A673 (cell line): Measurements from ENCODE around the gene FAM180B. TPM values are rescaled to one million over a fixed set of nuclear protein-coding genes. Genes with fewer than 3 reads are reported as not detected.

Experiments used
- BruUV-seq: library from RNA; stranded (reverse); fragments of 400-500 nt; replicated peaks from 2 replicates; lab custom pipeline; 2021; lab: Mats Ljungman, UMichigan
- CTCF ChIA-PET: fragments of 300-600 bp; sonication (Branson Sonifier 250); formaldehyde crosslinking; loops from one replicate; lab custom pipeline; 2022; ENCODE audit warnings: antibody characterized with exemption; lab: Charles Lee
- POLR2A ChIA-PET: fragments of 300-600 bp; sonication (Branson Sonifier 250); formaldehyde crosslinking; loops from one replicate; lab custom pipeline; 2022; ENCODE audit warnings: antibody characterized with exemption; ENCODE audit not compliant: low non-redundant PET; lab: Charles Lee
- DNase-seq: peaks from one replicate; pipeline ENCODE4 v3.0.0-alpha.2; 2015; ENCODE audit warnings: low spot score
- H3K27ac ChIP-seq: fragments of 200-600 bp; sonication (generic); 2 replicates; pipeline ENCODE4 v1.5.1; 2016; ENCODE audit warnings: mixed run types, low read depth, mild to moderate bottlenecking, mixed read lengths, antibody characterized with exemption, low read length; ENCODE audit not compliant: poor library complexity, severe bottlenecking
- H3K27me3 ChIP-seq: fragments of 200-600 bp; sonication (generic); replicated peaks from 2 replicates; pipeline ENCODE4 v1.6.1; 2017; ENCODE audit warnings: mixed run types, low read depth, mild to moderate bottlenecking, mixed read lengths, antibody characterized with exemption, low read length; ENCODE audit not compliant: insufficient read depth, poor library complexity
- H3K36me3 ChIP-seq: fragments of 200-600 bp; sonication (generic); 2 replicates; pipeline ENCODE4 v1.6.1; 2016; ENCODE audit warnings: mixed run types, mild to moderate bottlenecking, mixed read lengths, antibody characterized with exemption, low read length; ENCODE audit not compliant: insufficient read depth, poor library complexity, severe bottlenecking
- H3K4me1 ChIP-seq: fragments of 200-600 bp; sonication (generic); 2 replicates; pipeline ENCODE4 v1.6.1; 2017; ENCODE audit warnings: mixed run types, mild to moderate bottlenecking, mixed read lengths, antibody characterized with exemption, low read length; ENCODE audit not compliant: insufficient read depth, poor library complexity, severe bottlenecking
- H3K4me3 ChIP-seq: fragments of 200-600 bp; sonication (generic); 2 replicates; pipeline ENCODE4 v1.5.1; 2016; ENCODE audit warnings: low read depth, mixed run types, mild to moderate bottlenecking, mixed read lengths, low read length; ENCODE audit not compliant: poor library complexity, severe bottlenecking
- H3K9me3 ChIP-seq: fragments of 200-600 bp; sonication (generic); 2 replicates; pipeline ENCODE4 v1.6.1; 2016; ENCODE audit warnings: mixed run types, low read depth, mild to moderate bottlenecking, mixed read lengths, antibody characterized with exemption, low read length; ENCODE audit not compliant: poor library complexity, severe bottlenecking
- EZH2 ChIP-seq: fragments of 200-600 bp; sonication (generic); IDR thresholded peaks from 2 replicates; pipeline ENCODE4 v1.6.1; 2017; ENCODE audit warnings: borderline replicate concordance, low read depth, mild to moderate bottlenecking, mixed read lengths, antibody characterized with exemption, low read length; ENCODE audit not compliant: poor library complexity, severe bottlenecking
- intact Hi-C: fragments of 100-400 bp; cut with micrococcal nuclease; formaldehyde crosslinking; loops from one replicate; pipeline ENCODE4 v1.10.0; 2022; ENCODE audit not compliant: unreplicated experiment
- total RNA-seq: library from RNA; stranded (reverse); gene quantifications from 2 replicates; pipeline ENCODE4 v1.2.3, GENCODE V29; 2021
- TF ChIP-seq, protein P1 (sequence below): fragments of 300-800, 200-600 bp; sonication (generic); conservative IDR thresholded peaks from 2 replicates; pipeline ENCODE4 v1.5.1; 2017; ENCODE audit warnings: low read depth, mild to moderate bottlenecking, antibody characterized with exemption, low read length, moderate library complexity, mixed read lengths

Gene FAM180B
- total RNA-seq, 1 experiment from 2014 or later, result 0.62 TPM

DNA sequence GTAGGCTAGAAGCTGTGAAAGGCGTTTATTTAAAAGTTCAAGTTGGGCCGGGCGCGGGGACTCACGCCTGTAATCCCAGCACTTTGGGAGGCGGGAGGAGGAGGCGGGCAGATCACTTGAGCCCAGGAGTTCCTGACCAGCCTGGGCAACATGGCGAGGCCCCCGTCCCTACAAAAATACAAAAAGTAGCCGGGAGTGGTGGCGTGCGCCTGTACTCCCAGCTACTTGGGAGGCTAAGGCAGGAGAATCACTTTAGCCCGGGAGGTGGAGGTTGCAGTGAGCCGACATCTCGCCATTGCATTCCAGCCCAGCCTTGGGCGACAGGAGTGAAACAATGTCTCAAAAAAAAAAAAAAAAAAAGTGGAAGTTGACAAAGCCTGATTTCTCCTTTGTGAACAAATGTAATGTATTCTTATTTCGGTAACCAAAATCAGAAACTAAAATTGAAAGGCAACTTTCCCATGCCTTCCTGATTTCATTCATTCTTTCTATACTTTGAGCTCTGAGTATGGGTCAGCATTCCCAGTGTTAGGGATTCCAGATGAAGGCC is 20.3 kb upstream of the FAM180B start:
- peaks cover 10% of the 10 kb centered on the region for H3K4me1 ChIP-seq
- intact Hi-C loops, result loop anchor here (10.0 kb wide), 1 partner anchor 289 kb away; no protein-coding TSS in a partner anchor
- no peak for TF ChIP-seq EZH2
- TF ChIP-seq, protein P1, sequence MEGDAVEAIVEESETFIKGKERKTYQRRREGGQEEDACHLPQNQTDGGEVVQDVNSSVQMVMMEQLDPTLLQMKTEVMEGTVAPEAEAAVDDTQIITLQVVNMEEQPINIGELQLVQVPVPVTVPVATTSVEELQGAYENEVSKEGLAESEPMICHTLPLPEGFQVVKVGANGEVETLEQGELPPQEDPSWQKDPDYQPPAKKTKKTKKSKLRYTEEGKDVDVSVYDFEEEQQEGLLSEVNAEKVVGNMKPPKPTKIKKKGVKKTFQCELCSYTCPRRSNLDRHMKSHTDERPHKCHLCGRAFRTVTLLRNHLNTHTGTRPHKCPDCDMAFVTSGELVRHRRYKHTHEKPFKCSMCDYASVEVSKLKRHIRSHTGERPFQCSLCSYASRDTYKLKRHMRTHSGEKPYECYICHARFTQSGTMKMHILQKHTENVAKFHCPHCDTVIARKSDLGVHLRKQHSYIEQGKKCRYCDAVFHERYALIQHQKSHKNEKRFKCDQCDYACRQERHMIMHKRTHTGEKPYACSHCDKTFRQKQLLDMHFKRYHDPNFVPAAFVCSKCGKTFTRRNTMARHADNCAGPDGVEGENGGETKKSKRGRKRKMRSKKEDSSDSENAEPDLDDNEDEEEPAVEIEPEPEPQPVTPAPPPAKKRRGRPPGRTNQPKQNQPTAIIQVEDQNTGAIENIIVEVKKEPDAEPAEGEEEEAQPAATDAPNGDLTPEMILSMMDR, result no peak
- ChIA-PET POLR2A (interaction anchor here (0.6 kb wide), 1 partner anchor 99 kb away, joined by 3 read pairs; no protein-coding TSS in a partner anchor), CTCF (interaction anchor here (0.9 kb wide), 1 partner anchor 13 kb away, joined by 4 read pairs; no protein-coding TSS in a partner anchor)
- H3K4me3 ChIP-seq, result peak overlapping the region; percentile 73
- no peak for DNase-seq
- H3K36me3 ChIP-seq, result peaks cover 5% of the 10 kb centered on the region
- H3K27me3 ChIP-seq, result no peaks in the 10 kb centered on the region
- H3K9me3 ChIP-seq, result no peaks in the 10 kb centered on the region
- peak overlapping the region; percentile 90 for H3K27ac ChIP-seq
- no TSS peak for BruUV-seq

DNA sequence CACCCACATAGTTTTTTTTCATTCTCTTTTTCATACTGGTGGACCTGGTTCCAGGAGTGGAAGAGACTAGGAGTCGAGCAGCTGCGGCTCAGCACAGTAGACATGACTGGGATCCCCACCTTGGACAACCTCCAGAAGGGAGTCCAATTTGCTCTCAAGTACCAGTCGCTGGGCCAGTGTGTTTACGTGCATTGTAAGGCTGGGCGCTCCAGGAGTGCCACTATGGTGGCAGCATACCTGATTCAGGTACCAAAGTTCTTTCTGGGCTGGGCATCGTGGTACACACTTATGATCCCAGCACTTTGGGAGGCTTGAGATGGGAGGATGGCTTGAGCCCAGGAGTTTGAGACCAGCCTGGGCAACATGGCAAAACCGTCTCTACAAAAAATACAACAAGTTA is 16.8 kb upstream of the FAM180B start:
- no TSS peak for BruUV-seq
- Histone ChIP-seq H3K4me1 (peaks cover 6% of the 10 kb centered on the region), H3K27ac (no peak overlapping the region), H3K9me3 (no peaks in the 10 kb centered on the region), H3K4me3 (no peak overlapping the region), H3K27me3 (no peaks in the 10 kb centered on the region), H3K36me3 (peaks cover 38% of the 10 kb centered on the region)
- intact Hi-C loops, result loop anchor here (10.0 kb wide), 1 partner anchor 285 kb away; no protein-coding TSS in a partner anchor
- ChIA-PET POLR2A (no interaction called here), CTCF (no interaction called here)
- no peak for DNase-seq
- TF ChIP-seq, protein P1, result no peak
- TF ChIP-seq EZH2, result no peak

DNA sequence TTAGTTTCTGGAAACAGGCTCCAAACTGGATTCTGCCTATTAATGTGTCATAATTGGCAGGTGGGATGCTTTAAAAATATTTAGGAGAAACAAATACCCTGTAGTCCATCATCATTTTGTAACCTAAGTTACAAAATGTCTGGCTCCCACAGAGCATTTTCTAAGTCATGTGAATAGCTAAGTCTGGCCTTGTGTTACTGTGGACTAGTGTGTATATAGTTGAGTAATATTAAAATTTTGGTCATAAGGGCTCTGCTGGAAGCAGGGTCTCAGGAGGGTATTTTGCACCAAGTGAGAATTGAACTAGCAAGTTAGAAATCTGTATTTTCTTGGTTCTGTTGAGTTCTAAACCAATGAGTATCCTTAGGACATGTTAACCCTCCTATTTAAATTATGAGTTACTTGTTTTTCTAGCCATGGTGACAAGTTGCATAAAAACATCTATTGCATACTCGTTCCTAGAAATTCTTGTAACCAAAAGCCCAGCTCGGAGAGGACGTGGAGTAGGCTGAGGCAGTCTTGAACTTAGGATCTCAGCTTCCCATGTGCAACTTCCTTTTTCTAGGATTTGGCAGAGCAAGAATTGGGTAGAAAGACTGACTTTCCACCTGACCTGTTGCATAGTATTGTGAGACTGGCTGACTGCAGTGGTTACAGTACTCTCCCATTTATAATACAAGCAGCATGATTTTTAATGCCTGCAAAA is 15.7 kb upstream of the FAM180B start:
- no TSS peak for BruUV-seq
- DNase-seq, result no peak
- Histone ChIP-seq H3K9me3 (no peaks in the 10 kb centered on the region), H3K36me3 (peaks cover 46% of the 10 kb centered on the region), H3K27ac (no peak overlapping the region), H3K4me1 (no peaks in the 10 kb centered on the region), H3K4me3 (no peak overlapping the region), H3K27me3 (no peaks in the 10 kb centered on the region)
- ChIA-PET CTCF (no interaction called here), POLR2A (no interaction called here)
- intact Hi-C loops, result no loop called here
- TF ChIP-seq EZH2, result no peak
